Kidney epithelial cell (primary cell): ENCODE data around the gene TOX2. TPM values are rescaled to one million over a fixed set of nuclear protein-coding genes. Genes with fewer than 3 reads are reported as not detected.

Experiments
- DNase-seq: peaks from one replicate; pipeline ENCODE4 v3.0.0-alpha.2; 2010; ENCODE audit warnings: low read depth
- H3K27me3 ChIP-seq: 2 replicates; pipeline ENCODE4 v1.6.0; 2011; ENCODE audit warnings: low read length; ENCODE audit not compliant: control insufficient read depth, insufficient read depth
- H3K36me3 ChIP-seq: 2 replicates; pipeline ENCODE4 v1.5.1; 2011; ENCODE audit warnings: low read length; ENCODE audit not compliant: control insufficient read depth, insufficient read depth
- H3K4me3 ChIP-seq: 2 replicates; pipeline ENCODE4 v1.5.1; 2011; ENCODE audit warnings: low read depth, mild to moderate bottlenecking, control low read depth, low read length
- total RNA-seq: library from RNA; depleted of rRNA; stranded (reverse); fragments of >200 nt; gene quantifications from 2 replicates; pipeline ENCODE4 v1.2.3, GENCODE V29; 2015
- TF ChIP-seq, protein P1 (sequence below): IDR thresholded peaks from 2 replicates; pipeline ENCODE4 v1.5.1; 2011; ENCODE audit warnings: mild to moderate bottlenecking, moderate library complexity, low read length, control low read depth, inconsistent platforms; ENCODE audit not compliant: insufficient read depth, poor library complexity, severe bottlenecking

Gene TOX2
- total RNA-seq, 1 donor from 2014 or later: 7.3 TPM

DNA sequence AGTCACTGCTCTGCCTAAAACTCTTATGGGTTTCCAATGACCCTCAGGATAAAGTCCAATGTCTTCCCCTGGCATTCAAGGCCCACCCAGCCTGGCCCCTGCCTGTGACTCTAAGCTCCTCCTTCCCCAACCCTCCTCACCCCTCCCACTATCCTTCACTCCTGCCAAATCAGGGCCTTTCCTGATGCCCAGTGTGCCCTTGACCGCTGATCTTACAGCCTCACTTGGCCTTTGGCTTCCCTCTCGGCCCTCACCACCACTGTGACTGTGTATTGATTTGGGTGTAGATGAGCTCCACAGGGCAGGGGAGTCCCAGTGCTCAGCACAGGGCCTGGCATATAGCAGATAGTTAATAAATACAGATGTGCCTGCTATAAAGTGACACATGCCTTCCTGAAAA is 115.7 kb downstream of the TOX2 start:
- DNase-seq: no peak
- TF ChIP-seq, protein P1, sequence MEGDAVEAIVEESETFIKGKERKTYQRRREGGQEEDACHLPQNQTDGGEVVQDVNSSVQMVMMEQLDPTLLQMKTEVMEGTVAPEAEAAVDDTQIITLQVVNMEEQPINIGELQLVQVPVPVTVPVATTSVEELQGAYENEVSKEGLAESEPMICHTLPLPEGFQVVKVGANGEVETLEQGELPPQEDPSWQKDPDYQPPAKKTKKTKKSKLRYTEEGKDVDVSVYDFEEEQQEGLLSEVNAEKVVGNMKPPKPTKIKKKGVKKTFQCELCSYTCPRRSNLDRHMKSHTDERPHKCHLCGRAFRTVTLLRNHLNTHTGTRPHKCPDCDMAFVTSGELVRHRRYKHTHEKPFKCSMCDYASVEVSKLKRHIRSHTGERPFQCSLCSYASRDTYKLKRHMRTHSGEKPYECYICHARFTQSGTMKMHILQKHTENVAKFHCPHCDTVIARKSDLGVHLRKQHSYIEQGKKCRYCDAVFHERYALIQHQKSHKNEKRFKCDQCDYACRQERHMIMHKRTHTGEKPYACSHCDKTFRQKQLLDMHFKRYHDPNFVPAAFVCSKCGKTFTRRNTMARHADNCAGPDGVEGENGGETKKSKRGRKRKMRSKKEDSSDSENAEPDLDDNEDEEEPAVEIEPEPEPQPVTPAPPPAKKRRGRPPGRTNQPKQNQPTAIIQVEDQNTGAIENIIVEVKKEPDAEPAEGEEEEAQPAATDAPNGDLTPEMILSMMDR: no peak
- H3K36me3 ChIP-seq: no peaks in the 10 kb centered on the region
- H3K27me3 ChIP-seq: peaks cover 13% of the 10 kb centered on the region
- H3K4me3 ChIP-seq: no peak overlapping the region

DNA sequence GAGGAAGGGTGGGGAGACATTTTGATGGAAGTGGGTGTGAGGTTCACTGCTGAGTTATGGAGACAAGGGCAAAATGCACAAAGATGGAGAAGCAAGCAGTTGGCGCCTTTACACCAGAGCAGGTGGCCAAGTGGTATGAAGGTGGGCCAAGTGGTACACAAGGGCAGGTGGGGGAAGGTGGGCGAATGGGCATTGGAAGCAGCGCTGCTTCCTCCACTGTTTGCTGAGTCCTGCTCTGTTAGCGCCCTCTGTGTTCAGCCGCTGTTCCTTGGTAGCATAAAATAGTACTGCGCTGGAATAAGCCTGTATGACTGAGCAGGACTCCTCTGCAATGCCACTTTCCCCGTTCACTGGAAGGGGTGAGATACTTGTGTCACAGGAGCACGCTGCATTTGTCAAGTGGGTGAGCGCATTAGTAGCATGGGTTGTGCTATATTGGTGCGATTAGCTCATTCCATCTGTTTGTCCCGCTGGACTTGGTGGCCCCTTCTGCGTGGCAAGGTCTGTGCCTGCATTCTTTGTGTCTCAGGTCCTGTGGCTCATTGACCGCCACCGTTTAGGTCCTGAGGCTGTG is 116.4 kb downstream of the TOX2 start:
- H3K36me3 ChIP-seq: no peaks in the 10 kb centered on the region
- no peak for DNase-seq
- TF ChIP-seq, protein P1: no peak

DNA sequence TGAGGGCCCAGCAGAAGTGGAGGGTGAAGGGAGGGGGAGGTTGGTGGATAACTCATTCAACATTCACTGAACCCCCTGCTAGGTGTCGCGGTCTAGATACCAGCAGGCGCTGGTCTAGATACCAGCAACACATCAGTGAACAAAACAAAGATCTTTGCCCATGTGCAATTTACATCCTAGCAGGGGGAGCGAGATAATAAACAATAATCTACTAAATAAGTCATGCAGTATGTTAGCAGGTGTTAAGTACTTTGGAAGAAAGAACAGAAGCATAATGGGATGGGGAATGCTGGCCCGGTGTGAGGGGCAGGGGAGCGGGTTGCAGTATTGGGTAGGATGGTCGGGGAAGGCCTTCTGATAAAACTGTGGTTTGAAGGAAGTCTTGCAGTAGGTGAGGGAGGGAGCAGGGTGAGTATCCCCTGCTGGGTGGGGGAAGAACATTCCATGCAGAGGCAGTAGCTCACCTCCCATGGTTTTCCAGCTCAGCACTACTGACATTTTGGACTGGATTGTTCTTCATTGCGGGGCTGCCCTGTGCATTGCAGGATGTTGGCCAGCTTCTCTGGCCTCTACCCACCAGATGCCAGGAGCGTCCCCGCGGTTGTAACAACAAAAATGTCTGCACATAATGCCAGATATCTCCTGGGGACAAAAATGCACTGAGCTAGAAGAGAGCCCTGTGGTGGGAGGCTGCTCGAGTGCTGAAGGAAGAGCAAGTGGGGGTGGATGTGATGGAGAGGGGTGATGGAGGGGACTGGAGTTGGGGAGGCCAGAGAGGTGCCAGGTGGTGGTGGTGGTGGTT is 117.3 kb downstream of the TOX2 start:
- TF ChIP-seq, protein P1: no peak
- no peak for DNase-seq

More for the DNA sequence above, 116.4 kb downstream of the TOX2 start:
- Histone ChIP-seq H3K27me3 (peaks cover 13% of the 10 kb centered on the region), H3K4me3 (no peak overlapping the region)

DNA sequence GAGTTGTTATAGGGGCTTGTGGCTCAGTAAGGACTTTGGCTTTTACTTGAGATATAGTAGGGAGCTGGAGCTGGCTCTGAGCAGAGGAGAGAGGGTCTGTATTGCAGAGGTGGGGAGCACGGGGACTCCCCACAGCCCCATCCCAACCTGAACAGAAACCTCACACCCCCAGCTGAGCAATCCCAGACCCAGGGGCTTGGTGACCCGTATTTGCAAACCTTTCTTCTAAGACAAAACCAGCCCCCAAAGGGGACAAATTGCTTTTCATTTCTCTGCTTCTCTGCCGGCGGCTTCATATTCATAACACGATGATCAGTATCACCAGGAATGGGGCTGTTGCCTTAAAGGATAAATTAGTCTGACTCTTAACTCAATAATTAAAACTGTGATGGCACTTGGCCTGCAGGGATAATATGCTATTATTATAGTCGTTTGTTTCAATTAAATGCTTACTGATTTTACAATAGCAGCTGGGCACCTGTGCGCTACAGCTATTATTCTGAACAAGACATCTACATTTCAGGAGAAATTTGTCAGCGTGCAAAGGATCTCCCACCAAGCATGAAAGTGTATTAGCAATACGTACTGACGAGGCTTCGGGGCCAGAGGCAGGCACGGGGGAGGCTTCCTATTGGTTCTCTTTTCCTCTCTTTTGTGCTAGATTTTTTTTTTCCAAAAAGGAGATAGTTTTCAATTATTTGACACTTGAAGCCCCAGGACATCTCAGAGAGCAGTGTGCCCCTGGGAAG is 118.1 kb downstream of the TOX2 start:
- DNase-seq: no peak
- no peak overlapping the region for H3K4me3 ChIP-seq
- H3K27me3 ChIP-seq: peaks cover 13% of the 10 kb centered on the region
- TF ChIP-seq, protein P1: no peak
- H3K36me3 ChIP-seq: no peaks in the 10 kb centered on the region

More for the DNA sequence above, 117.3 kb downstream of the TOX2 start:
- Histone ChIP-seq H3K27me3 (peaks cover 13% of the 10 kb centered on the region), H3K4me3 (no peak overlapping the region), H3K36me3 (no peaks in the 10 kb centered on the region)

DNA sequence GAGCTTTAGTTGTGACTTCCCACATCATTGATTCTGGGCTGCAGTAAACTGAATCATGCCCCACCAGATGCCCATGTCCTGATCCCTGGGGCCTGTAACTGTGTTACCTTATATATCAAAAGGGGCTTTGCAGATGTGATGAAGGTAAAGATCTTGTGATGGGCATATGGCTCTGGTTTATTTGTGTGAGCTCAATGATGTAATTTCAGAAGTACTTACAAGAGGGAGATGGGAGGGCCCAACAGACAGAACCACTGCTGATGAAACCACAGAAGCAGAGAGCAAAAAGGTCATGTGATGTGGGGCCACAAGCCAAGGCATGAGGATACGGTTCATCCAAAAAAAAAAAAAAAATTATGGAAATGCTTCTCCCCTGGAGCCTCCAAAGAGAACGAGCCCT is 118.7 kb downstream of the TOX2 start:
- H3K27me3 ChIP-seq: peaks cover 8% of the 10 kb centered on the region
- TF ChIP-seq, protein P1: no peak
- DNase-seq: no peak
- H3K4me3 ChIP-seq: no peak overlapping the region
- H3K36me3 ChIP-seq: no peaks in the 10 kb centered on the region
